Embryonic facial prominence (tissue), 1 donor: Measurements from ENCODE around the gene HIVEP3.

ENCODE experiments used
- DNase-seq: peaks from one replicate; pipeline ENCODE4 v3.0.0-alpha.2; 2016; ENCODE audit errors: extremely low spot score

The HIVEP3 gene

DNA sequence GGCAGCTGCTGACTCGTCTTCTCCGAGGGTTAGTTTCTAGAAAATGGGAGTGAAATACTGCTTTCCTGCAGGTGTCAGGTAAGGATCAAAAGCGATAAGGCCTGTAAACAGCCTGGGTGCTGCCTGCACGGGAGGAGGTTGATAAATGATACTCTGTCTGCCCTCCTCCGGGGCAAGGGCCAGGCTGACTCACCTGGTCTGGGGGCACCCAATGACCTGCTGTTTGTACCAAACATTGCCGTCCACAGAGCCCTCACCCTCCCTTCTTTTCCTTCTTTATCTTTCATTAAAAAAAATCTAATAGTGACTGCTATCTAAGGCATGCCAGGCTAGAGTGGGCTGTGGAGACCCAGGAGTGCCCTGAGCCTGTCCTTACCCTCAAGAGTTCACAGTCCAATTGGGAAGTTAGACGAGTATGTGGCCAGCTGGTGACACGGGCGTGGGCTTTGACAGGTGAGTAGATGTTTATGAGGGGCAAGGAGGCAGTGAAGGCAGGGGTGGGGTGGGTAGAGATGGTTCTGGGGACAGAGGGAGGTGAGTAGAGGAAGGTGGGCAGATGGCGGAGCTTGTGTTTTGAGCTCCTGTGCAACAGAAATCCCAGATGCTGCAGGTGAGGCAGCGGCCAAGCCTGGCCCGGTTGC is 450.5 kb downstream of the HIVEP3 start:
- DNase-seq, result no peak

DNA sequence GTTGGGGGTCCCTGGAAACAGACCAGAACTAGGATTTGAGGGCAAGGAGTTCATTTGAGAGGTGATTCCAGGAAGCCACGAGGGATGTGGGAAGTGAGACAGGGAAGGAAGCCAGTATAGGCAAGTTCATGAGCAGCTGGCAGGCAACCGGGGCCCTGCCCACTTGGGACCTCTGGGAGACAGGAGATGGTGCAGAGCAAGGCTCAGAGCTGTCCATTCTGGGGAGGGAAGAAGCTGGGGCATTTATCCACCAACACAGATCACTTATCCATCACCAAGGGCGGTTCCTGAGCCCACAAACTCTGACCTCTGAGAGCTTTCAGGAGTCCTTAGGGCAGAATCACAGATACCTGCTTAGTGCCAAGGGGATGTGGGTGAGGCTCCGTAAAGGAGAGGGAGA is 451.0 kb downstream of the HIVEP3 start:
- no peak for DNase-seq

DNA sequence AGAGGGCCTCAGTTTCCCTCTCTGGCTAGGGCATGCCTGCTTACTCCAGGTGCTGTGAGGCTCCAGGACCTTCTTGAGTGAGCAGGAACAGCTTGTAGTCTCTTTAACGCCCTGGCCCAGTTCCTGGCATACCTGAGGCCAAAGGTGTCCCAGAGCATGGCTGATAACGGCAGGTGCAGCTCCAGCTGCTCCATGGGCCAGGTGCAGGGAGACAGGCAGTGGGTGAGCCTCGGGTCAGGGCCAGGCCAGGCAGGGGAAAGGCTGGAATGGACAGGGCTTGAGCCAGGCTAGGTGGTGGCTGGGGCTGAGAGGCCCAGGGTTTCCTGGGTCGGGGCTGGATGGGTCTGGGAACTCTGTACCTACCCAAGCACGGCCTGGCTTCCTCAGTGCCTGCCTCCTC is 452.6 kb downstream of the HIVEP3 start:
- DNase-seq, result no peak

DNA sequence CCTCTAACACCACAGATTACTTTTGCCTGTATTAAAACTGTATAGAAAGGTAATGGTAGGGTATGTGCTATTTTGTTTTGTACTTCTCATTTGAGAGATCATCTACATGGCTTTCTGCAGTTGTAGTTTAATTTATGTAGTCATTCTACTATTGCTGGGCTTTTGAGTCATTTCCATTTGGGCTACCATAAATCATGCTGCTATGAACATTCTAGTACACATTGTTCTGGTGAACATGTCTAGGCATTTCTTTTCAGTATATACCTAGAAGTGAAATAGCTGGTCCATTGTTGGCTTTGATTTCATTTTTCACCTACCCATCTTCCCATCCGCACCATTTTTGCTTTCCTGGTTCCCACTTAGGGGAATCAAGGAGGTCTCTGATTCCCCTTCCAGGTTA is 453.0 kb downstream of the HIVEP3 start:
- DNase-seq, result no peak

DNA sequence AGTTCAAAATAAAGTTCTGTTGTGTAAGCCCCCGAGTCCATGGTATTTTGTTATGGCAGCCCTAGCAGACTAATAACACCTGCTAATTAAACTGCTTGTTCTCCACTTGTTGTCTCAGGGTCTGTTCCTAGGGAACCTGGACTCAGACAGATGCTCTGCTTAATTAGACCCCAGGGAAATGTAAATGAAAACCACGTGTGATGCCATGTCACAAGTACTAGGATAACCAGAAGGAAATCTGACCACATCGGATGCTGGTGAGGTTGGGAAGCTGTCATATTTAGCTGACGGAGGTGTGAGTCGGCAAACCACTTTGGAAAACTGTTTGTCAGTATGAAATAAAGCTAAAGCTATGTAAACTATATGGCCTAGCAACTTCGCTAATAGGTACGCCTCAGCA is 453.8 kb downstream of the HIVEP3 start:
- no peak for DNase-seq

DNA sequence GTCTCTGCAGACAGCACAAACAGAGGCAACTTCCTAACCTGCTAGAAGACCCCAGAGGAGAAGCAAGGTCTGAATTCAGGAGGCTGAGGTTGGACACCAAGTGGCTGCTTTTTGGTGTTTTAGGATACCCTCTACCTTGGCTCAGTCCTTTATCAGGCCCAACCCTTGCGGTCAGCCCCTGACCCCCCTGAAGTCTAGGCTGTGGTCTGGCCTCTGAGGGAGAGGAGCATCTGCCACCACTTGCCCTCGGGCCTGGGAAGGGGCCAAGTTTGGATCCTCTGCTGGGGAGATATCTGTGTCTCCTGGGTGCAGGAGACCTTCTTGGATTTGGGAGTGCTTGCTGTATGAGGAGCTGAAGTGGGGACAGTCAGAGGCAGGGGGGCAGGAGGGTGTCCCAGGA is 455.2 kb downstream of the HIVEP3 start:
- DNase-seq, result no peak

DNA sequence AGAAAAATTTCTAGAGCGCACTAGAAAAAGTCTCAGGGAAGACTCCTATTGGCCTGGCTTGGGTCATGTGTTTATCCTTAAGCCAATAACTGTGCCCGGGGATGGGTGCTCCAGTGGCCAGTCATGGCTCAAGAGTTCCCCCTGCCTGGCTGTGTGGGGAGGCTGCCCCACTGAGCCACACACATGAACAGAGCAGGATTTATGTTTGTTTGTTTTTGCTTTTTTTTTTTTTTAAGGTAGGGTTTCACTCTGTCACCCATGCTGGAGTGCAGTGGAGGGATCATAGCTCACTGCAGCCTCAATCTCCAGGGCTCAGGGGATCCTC is 456.1 kb downstream of the HIVEP3 start:
- no peak for DNase-seq

DNA sequence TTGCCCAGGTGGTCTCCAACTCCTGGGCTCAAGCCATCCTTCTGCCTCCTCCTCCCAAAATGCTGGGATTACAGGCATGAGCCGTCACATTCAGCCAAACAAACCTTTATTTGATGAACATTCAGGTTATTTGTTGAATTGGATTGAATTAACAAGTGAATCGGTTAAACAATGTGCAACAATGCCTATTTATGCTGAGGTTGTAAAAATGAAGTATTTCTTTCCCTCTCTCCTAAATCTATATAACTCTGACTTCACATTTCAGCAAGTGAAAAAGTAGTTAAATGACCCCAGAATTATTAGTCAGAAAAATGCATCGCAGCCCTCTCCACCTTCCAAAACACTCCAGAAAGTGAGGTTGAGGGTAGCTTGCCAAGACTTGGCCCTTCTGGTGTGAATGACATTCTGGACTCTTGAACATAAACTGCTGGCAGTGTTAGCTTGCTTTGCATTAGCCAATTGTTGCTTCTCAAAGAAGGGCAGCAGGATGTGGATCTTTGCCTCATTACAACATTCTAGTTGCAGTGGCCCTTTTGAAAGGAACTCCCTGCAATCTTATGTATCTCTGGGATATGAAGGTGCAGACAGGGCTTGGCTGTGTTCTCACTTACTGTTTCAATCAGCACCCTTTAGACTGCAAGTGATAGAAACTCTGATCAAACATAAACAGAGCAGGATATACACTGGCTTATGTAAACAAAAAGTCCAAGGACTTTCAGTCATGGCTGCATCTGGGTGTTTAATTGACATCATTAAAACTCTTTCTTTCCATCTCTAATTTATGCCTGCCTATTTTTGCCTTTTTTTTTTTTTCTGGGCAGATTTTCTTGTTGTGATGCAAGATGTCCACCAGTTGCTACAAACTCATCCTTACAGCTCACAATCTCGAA is 456.7 kb downstream of the HIVEP3 start:
- no peak for DNase-seq

DNA sequence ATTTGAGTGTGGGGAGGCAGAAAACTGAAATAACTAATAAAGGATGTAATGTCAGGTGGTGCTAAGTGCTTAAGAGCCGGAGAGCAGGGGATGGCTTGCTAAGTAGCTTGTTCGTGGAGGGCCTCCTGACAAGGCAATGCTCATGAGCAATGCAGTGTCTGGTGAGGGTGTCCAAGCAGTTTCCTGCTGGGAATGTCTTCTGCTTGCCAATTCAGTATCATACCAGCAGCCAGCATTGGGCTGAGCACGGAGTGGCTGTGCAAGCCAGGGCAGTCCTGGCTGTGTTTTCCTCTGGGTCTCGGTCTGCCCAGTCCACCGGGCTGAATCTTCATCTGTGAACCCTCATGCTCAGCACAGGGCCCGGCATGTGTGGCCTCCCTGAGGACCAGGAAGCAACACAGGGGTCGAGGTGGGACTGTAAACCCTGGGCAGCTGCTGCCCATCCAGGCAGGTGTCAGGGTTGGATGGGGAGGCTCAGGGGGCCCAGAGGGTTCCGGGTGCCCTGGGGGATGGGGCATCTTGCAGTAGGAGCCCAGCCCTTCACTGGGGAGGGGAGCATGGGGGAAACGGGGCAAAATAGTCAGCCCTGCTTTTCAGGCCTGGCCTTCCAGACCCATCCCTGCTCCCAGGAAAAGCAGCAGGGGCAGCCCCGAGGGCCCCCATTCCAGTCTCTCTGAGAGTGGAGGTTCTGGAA is 461.7 kb downstream of the HIVEP3 start:
- DNase-seq, result no peak
